ENCODE data around the gene NGEF.

Gene NGEF

DNA sequence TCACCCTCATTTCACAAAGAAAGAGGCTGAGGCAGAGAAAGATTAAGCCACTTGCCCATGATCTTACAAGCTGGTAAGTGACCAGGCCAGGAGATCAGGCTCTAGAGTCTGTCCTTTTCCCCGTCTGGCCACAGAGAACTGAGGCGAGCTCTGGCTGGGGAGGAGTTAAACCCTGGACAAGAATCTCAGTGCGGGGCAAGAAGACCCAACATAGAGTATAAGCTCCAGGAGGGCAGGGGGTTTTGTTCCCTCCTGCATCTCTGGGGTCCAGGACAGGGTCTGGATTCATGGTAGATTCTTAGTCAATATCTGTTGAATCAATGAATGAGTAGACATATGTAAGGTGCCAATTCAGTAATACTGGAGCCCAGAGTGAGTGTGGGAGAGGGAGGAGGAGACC, 34.1 kb upstream of the NGEF start:
- no peak for DNase-seq (ENCODE audit: extremely low read depth in 1 of 2, low read depth in 1 of 2)

DNA sequence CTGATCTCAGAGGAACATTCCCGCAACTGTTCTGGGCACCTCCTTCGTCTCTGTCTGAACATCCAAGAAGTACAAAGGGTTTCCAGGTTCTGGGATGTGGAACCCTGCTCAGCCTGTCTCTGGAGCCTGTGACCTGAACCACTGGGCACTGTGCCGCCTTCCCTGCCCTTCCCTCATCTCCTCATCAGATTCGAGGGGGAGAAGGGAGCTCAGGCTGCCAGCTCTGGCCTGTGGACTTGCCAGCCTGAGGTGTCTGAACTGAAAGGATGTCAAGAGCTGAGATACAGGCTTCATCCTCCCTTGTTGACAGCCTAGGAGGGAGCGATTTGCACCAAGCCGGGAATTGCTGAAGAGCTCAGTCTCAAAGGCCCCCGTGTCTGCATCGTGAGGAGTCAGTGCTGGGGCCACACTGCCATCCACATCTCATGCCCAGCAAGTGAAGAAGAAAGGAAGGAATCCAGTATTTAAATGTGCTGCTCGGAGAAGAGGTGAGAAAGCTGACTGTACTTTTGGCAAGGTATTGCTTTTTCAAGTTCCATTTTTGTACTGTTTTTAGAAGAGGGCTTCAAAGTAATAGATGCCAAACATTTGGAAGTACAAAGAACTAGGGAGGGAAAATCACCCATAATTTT, 32.0 kb upstream of the NGEF start:
- DNase-seq (ENCODE audit: extremely low read depth in 1 of 2, low read depth in 1 of 2): no peak

DNA sequence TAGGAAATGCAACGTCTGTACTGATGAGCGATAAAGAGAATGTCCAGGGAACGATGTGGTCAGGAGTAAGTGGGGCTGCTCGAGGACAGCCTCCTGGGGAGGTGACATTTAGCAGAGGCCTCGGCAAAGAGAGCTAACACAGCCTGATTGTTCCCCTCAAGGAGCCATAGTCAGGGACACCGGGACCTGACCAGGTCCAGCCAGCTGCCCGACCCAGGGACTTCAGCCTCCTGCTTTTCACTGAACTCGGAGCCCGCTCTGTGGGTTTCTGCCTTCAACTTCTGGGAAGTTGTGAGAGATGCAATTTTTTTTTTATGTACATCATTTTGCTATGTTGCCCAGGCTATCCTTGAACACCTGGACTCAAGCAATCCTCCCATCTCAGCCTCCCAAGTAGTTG, 29.5 kb upstream of the NGEF start:
- no peak for DNase-seq (ENCODE audit: extremely low read depth in 1 of 2, low read depth in 1 of 2)

DNA sequence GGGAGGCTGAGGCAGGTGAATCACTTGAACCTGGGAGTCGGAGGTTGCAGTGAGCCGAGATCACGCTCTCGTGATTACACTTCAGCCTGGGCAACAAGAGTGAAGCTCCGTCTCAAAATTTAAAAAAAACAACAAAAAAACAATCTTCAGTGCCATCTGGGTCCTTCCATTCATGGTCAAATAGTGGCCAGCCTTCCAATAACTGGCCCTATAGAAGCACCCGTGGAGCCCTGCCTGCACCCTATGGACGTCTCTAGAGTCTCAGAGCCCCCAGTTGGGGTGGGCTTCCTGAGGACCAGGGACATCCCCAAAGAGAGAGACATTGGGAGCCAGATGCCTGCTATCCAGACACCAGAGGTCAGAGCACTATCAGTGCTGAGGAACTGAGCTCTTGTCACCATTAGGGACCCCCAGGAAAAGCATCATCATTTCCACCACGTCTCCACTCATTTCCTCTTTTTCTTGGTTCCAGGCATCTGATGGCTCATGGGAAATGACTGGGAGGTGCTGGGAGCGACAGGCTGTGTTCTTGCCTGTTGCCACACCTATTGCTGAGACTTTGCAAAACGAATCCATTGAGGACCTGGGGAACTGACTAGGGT, 28.8 kb upstream of the NGEF start:
- no peak for DNase-seq (ENCODE audit: extremely low read depth in 1 of 2, low read depth in 1 of 2)

DNA sequence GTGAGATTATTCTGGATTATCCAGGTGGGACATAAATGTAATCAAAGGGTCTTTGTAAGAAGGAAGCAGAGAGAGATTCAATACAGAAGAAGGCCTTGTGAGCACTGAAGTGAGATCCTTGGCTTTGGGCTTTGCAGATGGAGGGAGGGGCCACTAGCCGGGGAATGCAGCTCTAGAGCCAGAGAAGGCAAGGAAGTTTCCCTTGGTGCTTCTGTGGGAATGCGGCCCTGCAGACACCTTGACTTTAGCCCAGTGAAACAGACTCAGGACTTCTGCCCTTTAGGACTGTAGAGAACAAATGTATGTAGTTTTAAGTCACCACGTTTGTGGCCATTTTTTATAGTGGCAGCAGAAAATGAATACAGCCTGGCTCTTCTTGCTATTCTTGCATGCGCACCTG, 27.5 kb upstream of the NGEF start:
- no peak for DNase-seq (ENCODE audit: extremely low read depth in 1 of 2, low read depth in 1 of 2)

DNA sequence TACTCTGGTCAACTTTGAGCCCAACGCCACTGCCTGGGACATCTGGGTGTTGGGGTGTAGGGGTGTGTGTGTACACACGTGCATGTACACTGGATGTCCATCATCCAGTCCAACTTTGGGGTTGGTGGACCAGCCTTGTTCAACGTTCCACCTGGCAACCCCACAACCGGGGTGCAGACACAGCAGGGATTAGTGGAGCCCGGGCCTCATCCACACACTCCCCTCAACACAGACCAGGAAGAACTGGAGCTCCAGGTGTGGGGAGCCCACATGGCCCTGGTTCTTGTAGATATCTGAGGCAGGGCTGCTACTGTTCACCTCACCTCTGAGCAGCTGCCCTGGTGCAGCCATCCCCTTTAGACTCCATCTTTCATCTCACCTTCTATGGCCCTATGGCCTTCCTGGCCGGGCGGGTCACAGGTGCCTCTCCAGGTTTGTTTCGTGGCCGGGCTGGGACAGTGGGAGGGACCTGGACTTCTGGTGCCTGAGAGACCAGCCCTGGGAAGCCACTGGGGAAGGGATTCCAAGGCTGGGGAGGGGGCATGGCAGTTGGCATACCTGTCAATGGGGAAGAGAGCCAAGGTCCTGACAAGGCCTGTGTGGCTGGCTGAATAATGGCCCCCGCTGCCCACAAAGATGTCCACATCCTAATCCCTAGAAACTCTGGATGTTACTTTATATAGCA, 26.9 kb upstream of the NGEF start:
- no peak for DNase-seq (ENCODE audit: extremely low read depth in 1 of 2, low read depth in 1 of 2)

DNA sequence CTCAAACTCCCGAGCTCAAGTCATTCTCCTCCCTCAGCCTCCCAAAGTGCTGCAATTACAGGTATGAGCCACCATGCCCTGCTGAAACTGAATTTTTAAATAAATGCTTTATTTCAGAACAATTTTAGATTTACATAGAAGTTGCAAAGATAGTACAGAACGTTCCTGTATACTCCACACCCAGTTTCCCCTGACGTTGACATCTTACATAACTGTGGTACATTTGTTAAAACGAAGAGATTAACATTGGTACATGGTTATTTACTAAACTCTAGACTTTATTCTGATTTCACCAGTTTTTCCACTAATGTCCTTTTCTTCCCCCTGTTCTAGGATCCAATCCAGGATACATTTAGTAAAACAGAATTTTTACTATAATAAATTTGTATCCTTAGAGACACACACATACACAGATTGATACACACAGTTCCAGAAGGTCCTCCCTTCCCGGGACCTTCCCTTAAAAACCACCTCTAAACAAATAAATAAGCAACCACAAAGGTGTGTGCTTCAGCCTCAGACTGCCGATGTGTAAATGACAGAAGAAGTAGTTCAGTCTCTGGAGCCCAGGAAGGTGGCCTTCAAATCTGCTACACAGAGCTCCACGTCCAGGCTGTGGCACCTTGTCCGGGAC, 26.3 kb upstream of the NGEF start:
- no peak for DNase-seq (ENCODE audit: extremely low read depth in 1 of 2, low read depth in 1 of 2)

DNA sequence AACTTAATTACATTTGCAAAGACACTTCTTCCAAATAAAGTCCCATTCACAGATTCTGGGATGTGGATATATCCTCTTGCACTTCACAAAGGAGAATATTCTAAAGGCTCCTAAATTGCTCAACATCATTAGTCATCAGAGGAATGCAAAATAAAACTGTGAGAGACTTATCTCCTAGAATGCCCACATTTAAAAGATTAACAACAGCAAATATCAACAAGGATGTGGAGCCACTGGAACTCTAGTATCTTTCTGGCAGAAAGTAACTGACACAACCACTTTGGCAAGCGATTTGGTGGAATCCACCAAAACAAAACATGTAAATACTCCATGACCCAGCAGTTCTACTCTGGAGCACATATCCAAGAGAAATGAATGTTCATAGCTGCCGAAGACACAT, 24.0 kb upstream of the NGEF start:
- no peak for DNase-seq (ENCODE audit: extremely low read depth in 1 of 2, low read depth in 1 of 2)

DNA sequence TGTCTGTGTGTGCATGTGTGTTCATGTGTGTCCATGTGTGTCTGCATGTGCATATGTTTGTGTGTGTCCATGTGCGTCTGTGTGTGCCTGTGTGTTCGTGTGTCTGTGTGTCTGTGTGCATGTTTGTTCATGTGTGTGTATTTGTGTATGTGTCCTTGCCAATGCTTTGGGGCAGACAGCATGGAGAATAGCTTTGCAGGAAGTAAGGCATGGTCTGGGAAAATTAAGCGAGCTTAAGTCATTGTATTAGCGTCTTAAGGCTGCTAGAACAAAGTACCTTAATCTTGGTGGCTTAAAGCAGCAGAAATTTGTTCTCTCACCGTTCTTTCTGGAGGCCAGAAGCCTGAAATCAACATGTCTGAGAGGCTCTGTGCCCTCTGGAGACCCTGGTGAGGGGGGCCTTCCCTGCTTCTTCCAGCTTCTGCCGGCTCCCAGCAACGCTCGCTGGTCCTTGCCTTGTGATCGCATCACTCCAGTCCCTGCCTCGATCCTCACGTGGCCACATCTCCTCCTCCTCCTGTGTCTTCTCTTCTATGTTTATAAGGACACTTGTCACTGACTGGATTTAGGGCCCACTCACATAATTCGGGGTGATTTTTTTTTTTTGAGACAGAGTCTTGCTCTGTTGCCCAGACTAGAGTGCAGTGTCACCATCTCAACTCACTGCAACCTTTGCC, 23.2 kb upstream of the NGEF start:
- DNase-seq (ENCODE audit: extremely low read depth in 1 of 2, low read depth in 1 of 2): no peak

DNA sequence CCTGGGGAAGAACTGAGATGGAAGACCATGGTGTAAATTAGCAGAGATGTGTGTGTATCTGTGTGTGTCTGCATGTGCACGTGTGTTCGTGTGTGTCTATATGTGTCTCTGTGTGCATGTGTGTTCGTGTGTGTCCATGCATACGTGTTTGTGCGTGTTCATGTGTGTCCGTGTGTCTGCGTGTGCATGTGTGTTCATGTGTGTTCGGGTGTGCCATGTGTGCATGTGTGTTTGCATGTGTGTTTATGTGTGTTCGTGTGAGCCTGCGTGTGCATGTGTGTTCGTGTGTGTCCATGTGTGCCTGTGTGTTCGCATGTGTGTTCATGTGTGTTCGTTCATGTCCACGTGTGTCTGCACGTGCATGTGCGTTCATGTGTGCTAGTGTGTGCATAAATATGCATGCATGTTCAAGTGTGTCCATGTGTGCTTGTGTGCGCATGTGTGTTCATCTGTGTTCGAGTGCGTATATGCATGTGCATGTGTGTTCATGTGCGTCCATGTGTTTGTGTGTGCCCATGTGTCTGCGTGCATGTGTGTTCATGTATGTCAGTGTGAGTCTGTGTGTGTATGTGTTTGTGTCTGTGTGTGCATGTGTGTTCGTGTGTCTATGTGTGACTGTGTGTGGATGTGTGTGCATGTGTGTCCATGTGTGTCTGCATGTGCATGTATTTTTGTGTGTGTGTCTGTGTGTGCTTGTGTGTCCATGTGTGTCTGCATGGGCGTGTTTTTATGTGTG, 22.5 kb upstream of the NGEF start:
- DNase-seq (ENCODE audit: extremely low read depth in 1 of 2, low read depth in 1 of 2): no peak

DNA sequence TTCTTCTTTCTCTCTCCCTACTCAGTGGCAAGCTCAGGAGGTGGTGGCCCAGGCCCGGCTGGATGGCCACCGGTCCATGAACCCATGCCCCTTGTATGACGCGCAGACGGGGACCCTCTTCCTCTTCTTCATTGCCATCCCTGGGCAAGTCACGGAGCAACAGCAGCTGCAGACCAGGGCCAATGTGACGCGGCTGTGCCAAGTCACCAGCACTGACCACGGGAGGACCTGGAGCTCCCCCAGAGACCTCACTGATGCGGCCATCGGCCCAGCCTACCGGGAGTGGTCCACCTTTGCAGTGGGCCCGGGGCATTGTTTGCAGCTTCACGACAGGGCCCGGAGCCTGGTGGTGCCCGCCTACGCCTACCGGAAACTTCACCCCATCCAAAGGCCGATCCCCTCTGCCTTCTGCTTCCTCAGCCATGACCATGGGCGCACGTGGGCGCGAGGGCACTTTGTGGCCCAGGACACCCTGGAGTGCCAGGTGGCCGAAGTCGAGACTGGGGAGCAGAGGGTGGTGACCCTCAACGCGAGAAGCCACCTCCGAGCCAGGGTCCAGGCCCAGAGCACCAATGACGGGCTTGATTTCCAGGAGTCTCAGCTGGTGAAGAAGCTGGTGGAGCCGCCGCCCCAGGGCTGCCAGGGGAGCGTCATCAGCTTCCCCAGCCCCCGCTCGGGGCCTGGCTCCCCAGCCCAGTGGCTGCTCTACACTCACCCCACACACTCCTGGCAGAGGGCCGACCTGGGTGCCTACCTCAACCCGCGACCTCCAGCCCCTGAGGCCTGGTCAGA, 21.2 kb upstream of the NGEF start:
- DNase-seq (ENCODE audit: extremely low read depth in 1 of 2, low read depth in 1 of 2): no peak

DNA sequence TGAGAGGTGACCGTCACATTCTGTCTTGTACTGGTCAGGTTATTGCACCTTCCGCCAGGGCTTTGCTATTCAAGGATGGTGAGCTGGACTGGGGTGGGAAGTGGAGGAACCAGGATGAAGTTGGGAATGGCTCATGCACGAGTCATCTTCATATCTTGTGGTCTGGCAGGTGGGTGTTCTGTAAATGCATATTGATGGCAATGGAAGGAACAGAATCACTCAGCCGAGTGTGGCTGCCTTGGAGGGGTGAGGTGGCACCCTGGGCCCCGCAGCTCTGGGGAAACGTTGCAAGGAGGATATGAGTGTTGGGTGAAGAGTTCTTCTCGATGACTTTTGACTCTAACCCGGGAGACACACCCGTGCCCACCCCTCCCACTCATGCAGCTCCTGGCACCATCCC, 20.6 kb upstream of the NGEF start:
- no peak for DNase-seq (ENCODE audit: extremely low read depth in 1 of 2, low read depth in 1 of 2)

DNA sequence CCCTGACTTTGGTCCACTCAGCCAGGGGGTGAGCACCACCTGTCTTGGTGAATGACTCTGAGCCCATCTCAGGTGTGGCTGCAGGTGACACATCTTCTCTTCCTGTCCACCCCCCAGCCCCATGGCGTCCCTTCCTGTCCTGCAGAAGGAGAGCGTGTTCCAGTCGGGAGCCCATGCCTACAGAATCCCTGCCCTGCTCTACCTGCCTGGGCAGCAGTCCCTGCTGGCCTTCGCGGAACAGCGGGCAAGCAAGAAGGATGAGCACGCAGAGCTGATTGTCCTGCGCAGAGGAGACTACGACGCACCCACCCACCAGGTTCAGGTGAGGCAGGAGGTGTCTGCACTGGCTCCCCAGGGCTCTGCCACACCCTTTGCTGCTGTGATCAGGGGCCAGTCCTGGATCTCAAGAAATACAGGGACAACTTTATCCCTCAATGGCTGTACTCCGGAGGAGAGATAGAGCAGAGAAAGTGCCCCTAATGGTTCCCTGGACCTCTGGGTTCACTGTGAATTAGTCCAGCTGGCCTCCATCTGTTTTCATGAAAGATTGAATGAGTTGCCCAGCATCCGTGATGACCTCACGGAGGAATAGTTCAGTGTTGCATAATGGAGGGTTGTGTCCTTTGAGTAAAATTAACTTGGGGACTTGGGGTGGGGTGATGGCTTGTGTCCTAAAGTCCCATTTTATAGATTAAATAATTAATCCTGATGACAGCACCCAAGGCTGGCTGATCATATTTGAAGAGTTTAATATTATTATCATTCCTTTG, 19.7 kb upstream of the NGEF start, which contains the start of gene NEU2:
TSS of gene NEU2 (plus strand) at position 122 of the 770 bp plus-strand sequence. CDS start at position 122, 0 bp downstream.
- DNase-seq (ENCODE audit: extremely low read depth in 1 of 2, low read depth in 1 of 2): no peak

DNA sequence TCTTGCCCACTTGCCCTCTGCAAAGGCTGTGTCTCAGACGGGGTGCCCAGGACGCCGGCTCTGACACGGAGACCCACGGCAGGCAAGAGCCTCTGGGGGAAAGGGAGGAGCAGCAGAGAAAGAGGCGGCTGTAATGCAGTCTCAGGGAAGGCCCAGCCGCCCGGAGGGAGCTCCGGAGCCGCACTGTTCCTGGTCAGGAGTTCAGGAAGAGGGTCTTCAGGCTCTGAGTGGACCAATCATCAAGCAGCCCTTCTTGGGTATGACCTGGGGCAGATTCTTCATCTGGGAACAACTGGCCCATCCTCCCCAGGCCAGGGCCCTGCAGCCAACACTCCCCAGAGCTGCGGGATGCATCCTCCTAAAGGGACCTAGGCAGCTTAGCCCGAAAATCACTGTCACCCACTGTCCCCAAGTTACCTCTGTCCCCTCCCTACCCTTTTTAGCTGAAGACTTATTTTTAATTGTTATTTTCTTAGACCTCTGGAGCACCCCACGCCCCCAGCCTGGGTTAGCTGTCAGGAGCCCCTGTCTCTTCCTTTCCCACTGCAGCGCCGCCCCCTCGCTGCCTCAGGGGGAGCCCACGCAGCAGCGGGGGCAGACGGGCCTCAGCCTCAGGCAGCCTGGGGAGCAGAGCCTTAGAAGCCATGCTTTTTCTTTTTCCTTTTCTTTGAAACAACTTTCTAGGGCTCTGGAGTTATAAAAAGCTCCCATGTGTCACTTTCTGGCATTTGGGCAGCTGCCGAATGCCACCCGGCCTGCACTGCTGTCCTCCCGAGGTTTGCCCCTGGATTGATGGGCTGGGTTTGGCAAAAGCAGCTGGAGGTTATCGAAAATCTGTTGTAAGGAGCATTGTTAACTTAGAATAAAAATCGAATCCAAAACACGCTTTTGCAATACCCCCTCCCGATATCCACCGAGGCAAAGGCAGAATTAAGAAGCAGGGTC, 18.8 kb upstream of the NGEF start:
- DNase-seq (ENCODE audit: extremely low read depth in 1 of 2, low read depth in 1 of 2): no peak

DNA sequence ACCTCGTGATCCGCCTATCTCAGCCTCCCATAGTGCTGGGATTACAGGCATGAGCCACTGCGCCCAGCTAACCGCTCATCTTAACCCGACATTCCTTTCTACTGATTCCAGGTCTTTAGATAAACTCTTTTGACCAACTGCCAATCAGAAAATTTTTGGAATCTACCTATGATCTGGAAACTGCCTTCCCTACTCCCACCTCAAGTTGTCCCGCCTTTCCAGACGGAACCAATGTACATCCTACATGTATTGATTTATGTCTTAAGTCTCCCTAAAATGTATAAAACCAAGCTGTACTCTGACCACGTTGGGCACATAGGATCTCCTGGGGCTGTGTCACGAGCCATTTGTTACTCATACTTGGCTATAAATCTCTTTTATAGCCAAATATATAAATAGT, 16.3 kb upstream of the NGEF start:
- DNase-seq (ENCODE audit: extremely low read depth in 1 of 2, low read depth in 1 of 2): no peak

DNA sequence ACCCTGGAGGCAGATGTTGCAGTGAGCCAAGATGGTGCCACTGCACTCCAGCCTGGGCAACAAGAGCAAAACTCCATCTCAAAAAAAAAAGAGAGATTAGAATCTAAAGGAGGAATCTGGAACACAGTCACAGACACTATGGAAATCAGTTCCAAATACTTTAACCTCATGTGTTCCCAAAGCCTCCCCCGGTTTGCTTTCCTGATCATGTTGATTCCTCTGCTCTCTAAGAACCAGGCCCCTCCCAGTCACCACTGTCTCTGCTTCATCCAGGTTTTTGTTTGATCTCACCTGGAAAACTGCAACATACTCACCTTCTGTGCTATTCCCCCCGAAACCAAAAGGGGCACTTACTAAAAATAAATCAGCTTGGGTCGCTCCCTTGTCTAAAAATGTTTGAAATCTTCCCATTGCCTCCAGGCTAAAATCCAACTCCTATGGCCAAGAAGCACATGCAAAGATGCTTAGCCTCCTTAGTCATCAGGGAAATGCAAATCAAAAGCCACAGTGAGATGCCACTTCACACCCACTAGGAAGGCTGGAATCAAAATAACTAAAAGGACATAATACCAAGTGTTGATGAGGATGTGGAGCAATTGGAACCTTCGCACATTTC, 13.2 kb upstream of the NGEF start:
- no peak for DNase-seq (ENCODE audit: extremely low read depth in 1 of 2, low read depth in 1 of 2)

DNA sequence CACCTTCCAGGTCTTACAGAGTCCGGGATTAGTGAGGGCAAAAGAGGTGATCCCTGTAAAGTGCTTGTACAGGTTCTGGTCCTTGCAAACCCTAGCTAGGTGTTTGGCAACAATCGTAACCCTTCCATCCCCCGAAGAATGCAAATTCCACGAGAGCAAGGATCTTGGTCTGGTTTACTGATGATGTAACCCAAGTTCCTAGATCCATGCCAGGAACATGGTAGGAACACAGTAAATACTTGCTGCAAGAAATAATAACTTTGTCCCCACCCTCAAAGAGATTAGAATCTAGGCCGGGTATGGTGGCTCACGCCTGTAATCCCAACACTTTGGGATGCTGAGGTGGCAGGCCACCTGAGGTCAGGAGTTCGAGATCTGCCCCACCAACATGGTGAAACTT, 12.7 kb upstream of the NGEF start:
- no peak for DNase-seq (ENCODE audit: extremely low read depth in 1 of 2, low read depth in 1 of 2)
